Trophoblast cell (in vitro differentiated cells and primary cell): ENCODE results near the gene KLC1.

Experiments used
- DNase-seq, 2 donors: peaks; one replicate each; pipeline ENCODE4 v3.0.0-alpha.2; 2016
- H2AFZ ChIP-seq: 2 replicates; pipeline ENCODE4 v1.6.1; 2013; ENCODE audit warnings: low read length, moderate library complexity, mild to moderate bottlenecking; ENCODE audit not compliant: insufficient read depth, poor library complexity
- H2AK5ac ChIP-seq: 2 replicates; pipeline ENCODE4 v1.6.1; 2013; ENCODE audit warnings: mild to moderate bottlenecking, low read length
- H2BK120ac ChIP-seq: 2 replicates; pipeline ENCODE4 v1.6.1; 2013; ENCODE audit warnings: low read length, mild to moderate bottlenecking, moderate library complexity; ENCODE audit not compliant: insufficient read depth, poor library complexity
- H2BK12ac ChIP-seq: 2 replicates; pipeline ENCODE4 v1.6.1; 2013; ENCODE audit warnings: mild to moderate bottlenecking, low read length, moderate library complexity
- H2BK5ac ChIP-seq: 2 replicates; pipeline ENCODE4 v1.6.1; 2013; ENCODE audit warnings: low read length, low read depth, moderate library complexity, mild to moderate bottlenecking; ENCODE audit not compliant: poor library complexity
- H3K14ac ChIP-seq: 2 replicates; pipeline ENCODE4 v1.6.1; 2013; ENCODE audit warnings: mild to moderate bottlenecking, low read length
- H3K18ac ChIP-seq: 2 replicates; pipeline ENCODE4 v1.6.1; 2013; ENCODE audit warnings: mild to moderate bottlenecking, low read length
- H3K23ac ChIP-seq: 2 replicates; pipeline ENCODE4 v1.6.1; 2013; ENCODE audit warnings: low read length
- H3K27ac ChIP-seq: 2 replicates; pipeline ENCODE4 v1.5.1; 2013; ENCODE audit warnings: low read depth, mild to moderate bottlenecking, inconsistent platforms, low read length, moderate library complexity
- H3K27me3 ChIP-seq: 2 replicates; pipeline ENCODE4 v1.6.1; 2013; ENCODE audit warnings: inconsistent platforms, mild to moderate bottlenecking, low read length, moderate library complexity; ENCODE audit not compliant: insufficient read depth
- H3K36me3 ChIP-seq, 2 experiments: 1 replicate in 1 of 2; 2 replicates in 1 of 2; pipeline ENCODE4 v1.6.1; 2013; ENCODE audit warnings: low read length in 2 of 2, mild to moderate bottlenecking in 2 of 2, moderate library complexity in 1 of 2; ENCODE audit not compliant: insufficient read depth in 2 of 2, control insufficient read depth in 1 of 2
- H3K4ac ChIP-seq: 2 replicates; pipeline ENCODE4 v1.6.1; 2013; ENCODE audit warnings: low read depth, mild to moderate bottlenecking, low read length, moderate library complexity
- H3K4me1 ChIP-seq, 2 experiments: 1 replicate in 1 of 2; 2 replicates in 1 of 2; pipeline ENCODE4 v1.6.1; 2013; ENCODE audit warnings: low read length in 2 of 2, mild to moderate bottlenecking in 2 of 2, moderate library complexity in 1 of 2; ENCODE audit not compliant: insufficient read depth in 2 of 2, control insufficient read depth in 1 of 2
- H3K4me2 ChIP-seq: 2 replicates; pipeline ENCODE4 v1.6.1; 2013; ENCODE audit warnings: inconsistent platforms, mild to moderate bottlenecking, low read length, moderate library complexity
- H3K4me3 ChIP-seq: 2 replicates; pipeline ENCODE4 v1.5.1; 2013; ENCODE audit warnings: mild to moderate bottlenecking, low read depth, low read length, inconsistent platforms
- H3K79me1 ChIP-seq: one replicate; pipeline ENCODE4 v1.6.1; 2013; ENCODE audit warnings: low read length
- H3K79me2 ChIP-seq: 2 replicates; pipeline ENCODE4 v1.6.1; 2013; ENCODE audit warnings: low read length, mild to moderate bottlenecking; ENCODE audit not compliant: control insufficient read depth, insufficient read depth, poor library complexity
- H3K9ac ChIP-seq: 2 replicates; pipeline ENCODE4 v1.6.1; 2013; ENCODE audit warnings: mild to moderate bottlenecking, low read length
- H3K9me3 ChIP-seq: 2 replicates; pipeline ENCODE4 v1.6.1; 2013; ENCODE audit warnings: low read depth, mild to moderate bottlenecking, control low read depth, inconsistent platforms, low read length; ENCODE audit not compliant: insufficient read depth
- H4K12ac ChIP-seq: 2 replicates; pipeline ENCODE4 v1.6.1; 2013; ENCODE audit warnings: low read depth, mild to moderate bottlenecking, low read length, moderate library complexity
- H4K8ac ChIP-seq: 2 replicates; pipeline ENCODE4 v1.6.1; 2013; ENCODE audit warnings: low read depth, mild to moderate bottlenecking, low read length, moderate library complexity
- H4K91ac ChIP-seq: one replicate; pipeline ENCODE4 v1.6.1; 2013; ENCODE audit warnings: low read depth, mild to moderate bottlenecking, low read length, moderate library complexity
- WGBS: extraction: QIAGEN DNeasy Blood & Tissue Kit; methylation state at CpG from one replicate; pipeline ENCODE4 v1.1.7; 2013; ENCODE audit warnings: missing lambda C conversion rate; ENCODE audit not compliant: insufficient read length, insufficient coverage; ENCODE audit errors: extremely low coverage; 5-methylcytosine and 5-hydroxymethylcytosine counted together

KLC1 gene

GRCh38 chr14:103657471-103657870 is 28.5 kb downstream of the KLC1 start:
- Histone ChIP-seq H3K9ac (no peak overlapping the region), H3K4me2 (no peak overlapping the region), H3K79me2 (no peaks in the 10 kb centered on the region), H2BK5ac (no peak overlapping the region), H3K27ac (no peak overlapping the region), H3K9me3 (peaks cover 2% of the 10 kb centered on the region), H3K18ac (no peak overlapping the region), H3K4me1 (peaks cover 0 to 4% of the 10 kb centered on the region in 2 experiments), H2AFZ (no peak overlapping the region), H3K23ac (no peak overlapping the region), H4K12ac (no peak overlapping the region), H4K91ac (no peak overlapping the region), H4K8ac (no peak overlapping the region), H3K79me1 (no peaks in the 10 kb centered on the region), H2BK120ac (no peak overlapping the region), H3K14ac (no peak overlapping the region), H3K4ac (no peak overlapping the region), H2BK12ac (no peak overlapping the region), H3K27me3 (no peaks in the 10 kb centered on the region), H2AK5ac (no peak overlapping the region), H3K36me3 (peaks cover 49 to 62% of the 10 kb centered on the region in 2 experiments), H3K4me3 (peak overlapping the region; percentile 24)
- peak; percentile 13 to 47 for DNase-seq
- no CpG with 5 or more reads among the region's 13 CpGs for WGBS

- H3K9ac ChIP-seq, result no peak overlapping the region
- H2AFZ ChIP-seq, result no peak overlapping the region
- peaks cover 8 to 14% of the 10 kb centered on the region in 2 experiments for H3K4me1 ChIP-seq
- H4K91ac ChIP-seq, result no peak overlapping the region
- H3K27me3 ChIP-seq, result no peaks in the 10 kb centered on the region
- no peak overlapping the region for H3K23ac ChIP-seq
- H3K9me3 ChIP-seq, result peaks cover 2% of the 10 kb centered on the region
- peaks cover 2% of the 10 kb centered on the region for H3K79me2 ChIP-seq
- H4K12ac ChIP-seq, result no peak overlapping the region
- no peak overlapping the region for H2BK5ac ChIP-seq
- H3K4me2 ChIP-seq, result no peak overlapping the region
- no peak overlapping the region for H3K4me3 ChIP-seq
- peaks cover 6% of the 10 kb centered on the region for H3K79me1 ChIP-seq
- H3K36me3 ChIP-seq, result peaks cover 55 to 66% of the 10 kb centered on the region in 2 experiments
- H4K8ac ChIP-seq, result no peak overlapping the region
- H3K4ac ChIP-seq, result no peak overlapping the region
- no peak overlapping the region for H2BK120ac ChIP-seq
- no CpG with 5 or more reads among the region's 7 CpGs for WGBS
- H3K18ac ChIP-seq, result no peak overlapping the region
- H3K14ac ChIP-seq, result no peak overlapping the region
- H2AK5ac ChIP-seq, result no peak overlapping the region
- no peak overlapping the region for H2BK12ac ChIP-seq
- DNase-seq, result peak; percentile 85 to 87
- no peak overlapping the region for H3K27ac ChIP-seq
These were observed 30.6 kb downstream of the KLC1 start for GRCh38 chr14:103659631-103660030.

- H3K79me1 ChIP-seq, result peaks cover 6% of the 10 kb centered on the region
- no peak overlapping the region for H2BK12ac ChIP-seq
- H2BK120ac ChIP-seq, result no peak overlapping the region
- no peak overlapping the region for H4K12ac ChIP-seq
- H3K9ac ChIP-seq, result no peak overlapping the region
- H3K79me2 ChIP-seq, result peaks cover 2% of the 10 kb centered on the region
- no peak overlapping the region for H2BK5ac ChIP-seq
- no CpG with 5 or more reads among the region's 10 CpGs for WGBS
- H3K23ac ChIP-seq, result no peak overlapping the region
- H3K14ac ChIP-seq, result no peak overlapping the region
- H2AFZ ChIP-seq, result no peak overlapping the region
- no peak overlapping the region for H3K18ac ChIP-seq
- no peak overlapping the region for H3K27ac ChIP-seq
- no peak overlapping the region for H3K4ac ChIP-seq
- peaks cover 43 to 48% of the 10 kb centered on the region in 2 experiments for H3K36me3 ChIP-seq
- H3K4me2 ChIP-seq, result no peak overlapping the region
- H3K4me3 ChIP-seq, result no peak overlapping the region
- no peaks in the 10 kb centered on the region for H3K27me3 ChIP-seq
- DNase-seq, result no peak
- no peak overlapping the region for H4K8ac ChIP-seq
- peaks cover 10 to 14% of the 10 kb centered on the region in 2 experiments for H3K4me1 ChIP-seq
- no peak overlapping the region for H4K91ac ChIP-seq
- H3K9me3 ChIP-seq, result peaks cover 2% of the 10 kb centered on the region
- H2AK5ac ChIP-seq, result no peak overlapping the region
These were observed 33.0 kb downstream of the KLC1 start for GRCh38 chr14:103662029-103662428.

GRCh38 chr14:103662591-103662990 is 33.6 kb downstream of the KLC1 start:
- H2BK5ac ChIP-seq, result no peak overlapping the region
- H3K14ac ChIP-seq, result no peak overlapping the region
- peaks cover 10 to 14% of the 10 kb centered on the region in 2 experiments for H3K4me1 ChIP-seq
- no peak for DNase-seq
- H3K79me2 ChIP-seq, result peaks cover 2% of the 10 kb centered on the region
- no peak overlapping the region for H3K4ac ChIP-seq
- H2AK5ac ChIP-seq, result no peak overlapping the region
- H3K36me3 ChIP-seq, result peaks cover 44 to 48% of the 10 kb centered on the region in 2 experiments
- H2BK12ac ChIP-seq, result no peak overlapping the region
- H3K23ac ChIP-seq, result no peak overlapping the region
- H2BK120ac ChIP-seq, result no peak overlapping the region
- H4K12ac ChIP-seq, result no peak overlapping the region
- no peaks in the 10 kb centered on the region for H3K27me3 ChIP-seq
- H3K27ac ChIP-seq, result no peak overlapping the region
- no peak overlapping the region for H3K4me2 ChIP-seq
- H3K18ac ChIP-seq, result no peak overlapping the region
- H4K8ac ChIP-seq, result no peak overlapping the region
- WGBS, result no CpG with 5 or more reads among the region's 17 CpGs
- peaks cover 6% of the 10 kb centered on the region for H3K79me1 ChIP-seq
- no peak overlapping the region for H2AFZ ChIP-seq
- H3K9ac ChIP-seq, result no peak overlapping the region
- peaks cover 2% of the 10 kb centered on the region for H3K9me3 ChIP-seq
- no peak overlapping the region for H4K91ac ChIP-seq
- no peak overlapping the region for H3K4me3 ChIP-seq
